Stimulated activated CD4-positive, alpha-beta T cell treated with anti-CD3 and anti-CD28 coated beads, TNF-alpha, amount 100 ng/mL, for 24 hours (primary cell): ENCODE data around the gene ALAS2.
"Not testable (repeated sequence)": the region's sequence is repeated elsewhere in the genome, so short reads cannot be mapped to it uniquely, and the experiment has no call there.

ENCODE experiments used
- DNase-seq, 3 experiments: peaks; one replicate each; pipeline ENCODE4 v3.0.0-alpha.2; 2020; ENCODE audit warnings: low read depth in 3 of 3

The ALAS2 gene, protein sequence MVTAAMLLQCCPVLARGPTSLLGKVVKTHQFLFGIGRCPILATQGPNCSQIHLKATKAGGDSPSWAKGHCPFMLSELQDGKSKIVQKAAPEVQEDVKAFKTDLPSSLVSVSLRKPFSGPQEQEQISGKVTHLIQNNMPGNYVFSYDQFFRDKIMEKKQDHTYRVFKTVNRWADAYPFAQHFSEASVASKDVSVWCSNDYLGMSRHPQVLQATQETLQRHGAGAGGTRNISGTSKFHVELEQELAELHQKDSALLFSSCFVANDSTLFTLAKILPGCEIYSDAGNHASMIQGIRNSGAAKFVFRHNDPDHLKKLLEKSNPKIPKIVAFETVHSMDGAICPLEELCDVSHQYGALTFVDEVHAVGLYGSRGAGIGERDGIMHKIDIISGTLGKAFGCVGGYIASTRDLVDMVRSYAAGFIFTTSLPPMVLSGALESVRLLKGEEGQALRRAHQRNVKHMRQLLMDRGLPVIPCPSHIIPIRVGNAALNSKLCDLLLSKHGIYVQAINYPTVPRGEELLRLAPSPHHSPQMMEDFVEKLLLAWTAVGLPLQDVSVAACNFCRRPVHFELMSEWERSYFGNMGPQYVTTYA

DNA sequence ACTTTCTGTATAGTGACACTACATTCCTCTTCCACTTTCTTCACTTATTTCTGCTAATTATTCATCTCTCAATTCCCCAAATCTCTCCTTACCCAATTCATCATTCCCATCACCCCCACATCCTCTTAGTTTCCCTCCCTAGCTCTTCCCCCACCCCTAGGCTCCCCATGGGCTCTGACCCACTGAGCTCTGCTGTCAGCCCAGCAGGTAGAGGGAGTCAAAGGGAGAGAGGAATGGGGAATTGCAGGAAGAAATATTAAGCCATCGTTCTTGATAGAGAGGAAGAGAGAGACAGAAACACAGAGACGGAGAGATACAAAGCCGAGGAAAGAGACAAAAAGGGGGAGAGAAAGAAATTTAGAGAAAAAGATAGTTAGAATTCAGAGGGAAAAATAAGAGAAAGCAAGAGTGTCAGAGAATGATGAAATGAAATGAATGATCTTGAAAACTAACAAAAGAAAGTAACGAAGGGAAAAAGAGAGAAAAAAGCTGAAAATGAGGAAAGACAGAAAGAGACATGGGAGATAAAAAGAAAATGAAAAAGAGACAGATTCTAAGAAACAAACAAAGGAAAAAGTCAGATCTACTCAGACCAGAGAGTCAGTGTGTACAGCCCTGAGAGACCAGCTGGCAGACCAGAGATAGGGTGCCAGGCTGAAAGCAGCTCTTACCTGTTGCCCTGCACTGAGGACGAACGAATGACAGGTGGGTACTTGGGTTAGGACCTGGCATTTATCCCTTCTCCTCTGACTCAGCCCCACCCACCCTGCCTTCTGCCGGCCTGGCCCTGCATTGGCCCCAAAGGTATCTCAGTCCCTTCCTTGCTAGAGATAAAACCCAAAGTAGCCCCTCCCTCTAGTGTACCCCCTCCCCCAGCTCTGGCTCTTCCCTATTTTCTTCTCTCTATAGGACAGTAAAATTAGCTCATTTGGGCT lies at the start of gene ALAS2:
ALAS2 (minus strand) TSS at position 707 of the 935 bp plus-strand sequence. CDS start 4,977 bp downstream, outside the sequence.
- DNase-seq = no peak

DNA sequence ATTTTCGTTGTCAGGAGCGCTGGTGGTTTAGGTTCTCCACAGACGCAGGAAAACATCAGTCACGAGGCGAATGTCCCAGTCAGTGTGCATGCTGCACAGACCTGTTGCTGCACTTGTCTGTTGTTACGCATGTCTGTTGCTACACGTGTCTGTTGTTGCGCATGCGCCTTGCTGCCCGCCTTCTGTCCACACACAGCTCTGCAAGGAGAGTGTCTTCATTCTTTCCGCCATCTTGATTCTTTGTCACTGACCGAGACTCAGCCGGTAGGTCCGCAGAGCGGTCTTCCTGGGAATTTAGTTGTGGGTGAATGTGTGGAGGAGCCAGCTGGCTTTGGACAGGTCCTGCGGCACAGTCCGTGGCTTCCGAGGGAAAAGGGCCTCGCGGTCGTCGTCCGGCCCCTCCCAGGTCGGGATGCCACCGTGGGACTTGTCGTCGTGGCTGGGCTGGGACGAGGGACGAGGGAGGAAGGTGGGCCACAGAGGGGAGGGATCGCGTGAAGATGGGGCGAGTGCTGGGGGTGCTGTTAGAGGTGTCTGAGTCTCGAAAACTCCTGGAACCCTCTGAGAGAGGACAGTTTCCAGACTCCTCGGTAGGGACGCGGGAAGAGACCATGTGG lies 44.2 kb upstream of the ALAS2 start, which contains the start of gene PAGE2B:
PAGE2B (plus strand) TSS at position 180 of the 617 bp plus-strand sequence. CDS start 1,012 bp downstream, outside the sequence.
- no peak for DNase-seq

DNA sequence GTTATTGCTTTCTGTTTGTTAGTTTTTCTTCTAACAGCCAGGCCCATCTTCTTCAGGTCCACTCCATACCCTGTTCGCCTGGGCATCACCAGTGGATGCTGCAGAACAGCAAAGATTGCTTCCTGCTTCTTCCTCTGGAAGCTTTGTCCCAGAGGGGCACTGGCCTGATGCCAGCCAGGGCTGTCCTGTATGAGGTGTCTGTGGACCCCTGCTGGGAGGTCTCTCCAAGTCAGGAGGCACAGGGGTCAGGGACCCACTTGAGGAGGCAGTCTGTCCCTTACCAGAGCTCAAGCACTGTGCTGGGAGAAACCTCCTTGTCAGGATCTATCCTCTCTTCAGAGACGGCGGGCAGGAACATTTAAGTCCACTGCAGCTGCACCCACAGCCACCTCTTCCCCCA lies 41.5 kb upstream of the ALAS2 start:
- DNase-seq = no peak

DNA sequence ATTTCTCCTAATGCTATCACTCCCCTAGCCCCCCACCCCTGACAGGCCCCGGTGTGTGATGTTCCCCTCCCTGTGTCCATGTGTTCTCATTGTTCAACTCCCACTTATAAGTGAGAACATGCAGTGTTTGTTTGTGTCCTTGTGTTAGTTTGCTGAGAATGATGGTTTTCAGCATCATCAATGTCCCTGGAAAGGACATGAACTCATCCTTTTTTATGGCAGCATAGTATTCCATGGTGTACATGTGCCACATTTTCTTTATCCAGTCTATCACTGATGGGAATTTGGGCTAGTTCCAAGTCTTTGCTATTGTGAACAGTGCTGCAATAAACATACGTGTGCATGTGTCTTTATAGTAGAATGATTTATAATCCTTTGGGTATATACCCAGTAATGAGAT lies 36.4 kb upstream of the ALAS2 start:
- not testable (repeated sequence) for DNase-seq

DNA sequence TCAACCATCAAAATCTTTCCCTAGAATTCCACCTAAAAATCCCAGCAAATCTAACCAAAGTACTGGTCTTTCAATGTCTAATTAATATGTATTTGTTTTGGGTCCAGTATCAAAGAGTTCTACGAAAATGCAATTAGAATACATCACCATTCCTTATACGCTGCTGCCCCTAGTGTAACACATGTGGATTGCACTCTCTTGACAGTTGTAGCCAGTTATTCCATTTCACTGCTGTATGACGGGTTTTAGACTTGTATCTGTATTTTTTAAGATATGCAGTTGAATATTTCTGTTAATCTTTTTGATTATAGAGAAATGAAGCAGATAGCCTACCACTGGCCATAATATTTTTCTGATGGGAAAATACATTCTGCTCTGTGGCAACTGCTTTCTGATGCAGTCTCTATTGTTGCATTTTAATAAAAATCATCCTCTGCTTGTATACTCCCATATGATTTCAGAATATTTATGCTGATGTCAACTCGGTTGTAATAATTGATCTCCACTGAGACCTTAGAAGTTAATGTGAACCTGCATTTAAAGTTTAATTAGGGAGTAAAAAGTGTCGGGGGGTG lies 27.0 kb upstream of the ALAS2 start:
- DNase-seq = no peak

DNA sequence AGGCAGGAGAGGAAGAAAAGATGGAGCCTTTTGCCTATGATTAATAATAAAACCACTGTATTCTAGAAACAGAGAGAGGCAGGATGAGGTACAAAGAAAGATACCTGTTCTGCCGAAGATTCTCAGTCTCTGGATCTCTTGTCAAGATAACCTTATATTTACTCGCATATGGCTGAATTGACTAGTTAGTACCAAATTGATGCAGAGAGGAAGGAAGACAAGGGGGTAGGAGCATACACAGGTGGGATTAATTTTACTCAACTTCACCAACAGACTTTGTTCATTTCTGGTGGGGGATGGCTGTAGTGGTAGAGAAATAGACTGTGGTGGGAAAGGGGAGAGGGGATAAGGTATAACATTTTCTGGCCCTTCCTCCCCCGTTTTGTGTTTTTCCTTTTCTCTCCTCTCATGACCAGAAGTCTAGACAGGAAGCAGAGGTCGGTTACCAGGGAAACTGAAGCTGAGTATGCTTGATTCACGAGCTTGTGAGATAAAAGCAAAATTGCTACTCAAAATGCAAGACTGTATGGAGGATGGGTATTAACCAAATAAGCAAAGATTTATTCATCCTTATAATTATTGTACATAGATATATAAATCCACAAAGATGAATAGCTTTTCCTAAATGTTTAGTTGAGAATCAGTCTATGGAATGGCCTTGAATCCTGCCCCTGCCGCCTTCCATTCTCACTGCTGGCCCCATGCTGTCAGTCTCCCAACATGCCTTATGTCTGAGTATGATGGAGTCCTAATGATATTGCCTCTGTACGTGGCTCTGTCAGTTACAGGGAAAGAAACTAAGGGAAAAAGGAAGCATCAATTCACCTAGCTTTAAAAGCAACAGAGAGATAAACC lies 26.3 kb upstream of the ALAS2 start:
- peak in 1 of 3 experiments; percentile 4 for DNase-seq

DNA sequence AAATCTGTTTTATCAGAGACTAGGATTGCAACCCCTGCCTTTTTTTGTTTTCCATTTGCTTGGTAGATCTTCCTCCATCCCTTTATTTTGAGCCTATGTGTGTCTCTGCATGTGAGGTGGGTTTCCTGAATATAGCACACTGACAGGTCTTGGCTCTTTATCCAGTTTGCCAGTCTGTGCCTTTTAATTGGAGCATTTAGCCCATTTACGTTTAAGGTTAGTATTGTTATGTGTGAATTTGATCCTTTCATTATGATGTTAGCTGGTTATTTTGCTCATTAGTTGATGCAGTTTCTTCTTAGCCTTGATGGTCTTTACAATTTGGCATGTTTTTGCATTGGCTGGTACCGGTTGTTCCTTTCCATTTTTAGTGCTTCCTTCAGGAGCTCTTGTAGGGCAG lies 19.8 kb upstream of the ALAS2 start:
- not testable (repeated sequence) for DNase-seq

DNA sequence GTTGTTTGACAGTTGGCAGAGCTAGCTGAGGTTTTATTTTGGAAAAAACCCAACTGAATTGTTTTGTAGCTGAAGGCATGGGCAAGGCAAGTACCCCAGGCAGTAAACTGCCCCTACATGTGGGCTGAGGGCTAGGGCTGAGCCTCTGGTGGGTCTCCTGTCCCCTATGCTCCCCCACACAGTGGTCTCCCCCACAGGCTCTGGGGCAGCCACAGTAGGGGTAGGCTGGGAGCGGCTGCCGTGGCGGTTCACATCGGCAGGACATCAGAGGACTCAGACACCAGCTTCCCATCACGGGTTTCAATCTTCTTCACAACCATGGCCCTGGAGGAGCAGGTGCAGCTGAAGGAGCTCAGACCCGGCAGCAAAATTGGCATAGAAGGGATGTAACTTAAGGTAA lies 10.7 kb upstream of the ALAS2 start:
- DNase-seq = no peak

DNA sequence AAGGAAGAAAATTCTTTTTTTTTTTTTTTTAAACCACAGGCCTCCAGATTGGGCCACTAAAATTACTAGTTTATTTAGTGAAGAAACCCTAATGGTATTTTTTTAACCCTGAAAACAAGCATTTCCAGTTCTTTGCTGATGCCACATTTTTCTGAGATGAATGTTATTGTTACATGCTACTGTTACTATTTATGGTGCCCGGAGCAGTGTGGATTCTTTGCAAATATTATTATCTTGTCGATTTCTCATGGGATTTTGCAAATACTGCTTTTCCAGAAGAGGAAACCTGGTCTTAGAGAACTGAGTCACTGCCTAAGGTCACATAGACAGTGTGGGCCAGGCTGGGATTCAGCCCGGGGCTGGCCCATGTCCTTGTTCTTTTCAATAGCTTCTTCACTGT lies 8.7 kb upstream of the ALAS2 start:
- DNase-seq = no peak

DNA sequence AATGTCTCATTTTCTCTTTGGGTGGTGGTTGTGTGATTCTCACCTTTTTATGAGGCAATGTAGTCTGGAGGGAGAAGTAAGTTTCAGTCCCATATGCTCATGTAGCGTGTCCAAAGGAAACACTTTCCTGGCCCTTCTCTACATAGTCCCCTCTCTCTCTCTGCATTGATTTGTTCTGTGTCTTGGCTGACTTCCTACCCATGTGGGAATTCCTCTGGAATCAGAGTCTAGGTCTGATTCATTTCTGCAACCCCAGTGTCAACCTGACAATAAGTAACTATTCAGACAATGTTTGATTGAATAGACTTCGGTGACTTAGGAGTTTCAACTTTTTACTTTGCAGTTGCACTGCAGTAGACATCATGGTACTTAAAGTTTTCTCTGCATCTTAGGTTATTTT lies 2.7 kb upstream of the ALAS2 start:
- no peak for DNase-seq

DNA sequence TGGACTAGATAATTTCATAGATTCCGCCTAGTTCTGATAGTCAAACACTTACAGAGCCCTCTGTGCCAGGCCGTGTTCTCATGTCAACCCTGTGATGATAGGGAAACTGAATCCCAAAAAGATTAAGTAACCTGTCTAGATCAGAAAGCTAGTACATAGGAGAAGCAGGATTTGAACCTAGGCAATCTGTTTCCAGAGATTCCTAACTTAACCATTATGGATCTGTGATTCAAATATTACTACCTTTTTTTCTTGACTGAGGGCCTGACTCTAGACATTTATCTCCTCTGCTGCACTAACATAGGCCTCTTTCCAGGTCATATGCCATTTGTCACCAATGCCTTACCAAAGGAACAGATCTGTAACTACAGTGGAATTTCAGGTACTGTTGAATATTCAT lies 1.5 kb downstream of the ALAS2 start:
- no peak for DNase-seq

DNA sequence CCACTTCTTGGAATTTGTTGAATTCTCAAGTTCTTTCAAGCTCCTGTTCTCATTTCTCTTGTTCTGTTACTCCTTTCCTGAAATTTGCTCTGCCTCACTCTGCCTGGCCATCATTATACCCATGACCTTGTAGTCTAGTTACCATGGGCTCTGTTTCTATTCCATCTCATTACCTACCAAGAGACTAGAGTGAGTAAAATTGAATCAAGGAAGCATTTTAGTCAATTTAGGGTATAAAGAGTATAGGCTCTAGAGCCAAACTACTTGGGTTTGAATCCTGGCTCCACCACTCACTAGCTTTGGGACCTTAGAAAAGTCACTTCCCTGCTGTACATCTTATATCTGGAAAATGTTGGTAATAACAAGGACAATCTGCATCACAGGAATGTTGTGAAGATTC lies 2.2 kb downstream of the ALAS2 start:
- DNase-seq = no peak

DNA sequence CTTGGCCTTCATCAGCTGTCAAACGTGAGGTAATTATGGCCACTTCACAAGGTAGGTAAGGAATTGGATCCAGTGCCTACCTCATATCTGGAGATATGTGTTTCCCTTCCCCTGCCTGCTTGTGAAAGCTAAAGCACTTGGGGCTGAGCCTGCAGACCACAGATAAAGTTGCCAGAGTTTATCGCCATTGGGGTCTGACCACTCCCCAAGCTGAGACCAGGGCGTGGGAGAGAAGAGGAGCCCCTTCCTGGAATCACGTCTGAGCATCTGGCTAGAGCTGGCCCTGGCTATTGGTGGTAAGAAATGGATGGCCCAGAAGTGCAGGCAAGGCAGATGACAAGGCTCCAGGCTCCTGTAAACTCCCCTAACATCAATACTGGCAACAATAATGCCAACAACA lies 2.7 kb downstream of the ALAS2 start:
- DNase-seq = no peak

DNA sequence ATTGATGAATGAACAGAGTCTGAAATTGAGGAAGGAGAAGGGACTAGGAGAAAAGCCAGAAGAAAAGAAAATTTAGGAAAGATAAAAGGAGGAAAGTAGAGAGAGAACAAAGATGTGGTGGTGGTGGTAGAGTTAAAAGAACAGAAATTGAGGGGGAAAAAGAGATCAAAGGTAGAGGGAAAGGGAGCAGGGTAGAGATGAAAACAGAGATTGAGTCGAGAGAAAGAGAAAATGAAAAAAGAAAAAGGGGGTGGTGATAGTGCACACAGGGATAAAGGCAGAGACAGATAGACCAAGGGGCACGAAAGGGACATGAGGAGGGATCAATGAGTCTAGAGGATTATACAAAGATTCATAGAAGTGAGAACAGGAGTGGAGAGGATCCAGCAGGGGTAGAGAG lies 3.9 kb downstream of the ALAS2 start:
- no peak for DNase-seq

DNA sequence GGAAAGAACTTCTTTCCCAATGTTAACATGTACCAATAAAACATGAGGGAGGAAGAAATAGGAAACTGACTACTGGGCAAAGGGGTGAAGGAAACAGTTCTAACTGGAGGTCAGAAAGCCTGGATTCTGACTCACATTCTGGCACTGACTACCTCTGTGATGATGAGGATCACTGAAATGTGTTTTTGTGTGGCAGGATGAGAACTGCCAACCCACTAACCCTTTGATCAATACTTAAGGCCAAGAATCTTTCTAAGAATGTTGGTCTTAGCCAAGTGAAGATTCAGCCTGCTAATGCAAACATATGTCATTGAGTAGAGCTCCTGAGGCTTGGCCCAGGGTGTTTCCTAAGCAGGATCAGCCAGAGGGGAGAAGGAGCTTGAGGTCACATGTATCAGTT lies 4.6 kb downstream of the ALAS2 start:
- no peak for DNase-seq

DNA sequence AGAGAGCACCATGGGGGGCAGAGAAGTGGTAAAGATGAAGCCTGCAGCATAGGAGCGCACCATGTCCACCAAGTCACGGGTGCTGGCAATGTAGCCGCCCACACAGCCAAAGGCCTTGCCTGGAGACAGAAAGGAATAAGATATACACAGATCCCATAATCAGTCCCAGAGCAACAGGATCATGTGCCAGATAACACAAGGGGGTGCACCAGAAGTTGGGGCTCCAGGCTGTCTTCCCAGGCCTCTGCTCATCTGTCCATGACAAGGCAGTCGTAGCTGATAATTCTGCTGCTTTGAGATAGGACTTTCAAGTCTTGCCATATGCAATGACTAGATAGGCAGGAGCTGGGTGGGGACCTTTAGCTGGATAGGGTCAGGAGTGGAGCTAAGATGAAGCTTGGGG lies 15.9 kb downstream of the ALAS2 start:
- DNase-seq = no peak

DNA sequence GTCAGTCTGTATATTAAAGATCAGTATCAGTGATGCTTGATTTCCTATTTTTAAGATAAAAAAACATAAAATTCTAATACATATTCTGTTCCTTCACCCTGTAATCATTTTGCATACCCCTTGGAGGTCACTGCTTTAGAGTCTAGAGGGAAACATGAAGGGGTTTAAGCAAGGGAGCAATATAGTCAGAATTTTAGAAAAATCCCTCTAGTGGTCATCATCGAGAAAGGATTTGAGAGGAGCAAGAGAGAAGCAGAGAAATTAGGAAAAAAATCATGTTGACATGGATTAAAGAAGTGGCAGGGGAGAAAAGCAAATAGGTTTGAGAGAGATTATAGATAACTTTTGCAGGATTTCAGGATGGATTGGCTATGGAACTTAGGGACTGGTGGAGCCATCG lies 19.5 kb downstream of the ALAS2 start:
- DNase-seq = no peak

DNA sequence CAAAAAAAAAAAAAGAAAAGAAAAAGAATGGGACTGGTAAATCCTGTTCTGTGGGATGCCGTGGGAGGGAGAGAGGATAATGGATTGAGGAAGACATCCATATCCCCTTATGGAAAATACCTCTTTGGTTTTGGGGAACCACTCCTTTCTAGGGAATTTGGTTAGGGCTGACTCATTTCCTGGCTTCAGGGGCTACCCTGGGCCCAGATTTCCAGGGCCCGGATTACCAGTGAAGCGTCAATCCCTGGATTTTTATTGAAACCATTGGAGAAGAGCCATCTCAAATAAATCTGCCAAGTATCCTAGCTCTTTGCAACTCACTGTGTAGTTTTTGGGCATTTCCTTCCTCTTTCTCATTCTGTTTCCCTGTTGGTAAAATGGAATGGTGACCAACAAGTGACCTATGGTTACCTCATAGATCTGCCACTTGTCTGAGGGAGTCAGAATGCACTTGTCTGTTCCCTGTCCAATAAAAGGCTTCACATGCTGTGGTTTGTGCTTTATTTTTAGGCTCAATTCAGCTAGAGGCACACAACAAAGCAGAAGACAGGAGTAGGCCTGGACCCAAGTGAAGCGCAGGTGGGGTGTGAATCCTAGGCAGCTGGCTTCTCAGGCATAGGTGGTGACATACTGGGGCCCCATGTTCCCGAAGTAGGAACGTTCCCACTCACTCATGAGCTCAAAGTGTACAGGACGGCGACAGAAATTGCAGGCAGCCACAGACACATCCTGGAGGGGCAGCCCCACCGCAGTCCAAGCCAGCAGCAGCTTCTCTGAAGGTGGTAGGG lies 22.0 kb downstream of the ALAS2 start:
- DNase-seq = peak in 1 of 3 experiments; percentile 14

DNA sequence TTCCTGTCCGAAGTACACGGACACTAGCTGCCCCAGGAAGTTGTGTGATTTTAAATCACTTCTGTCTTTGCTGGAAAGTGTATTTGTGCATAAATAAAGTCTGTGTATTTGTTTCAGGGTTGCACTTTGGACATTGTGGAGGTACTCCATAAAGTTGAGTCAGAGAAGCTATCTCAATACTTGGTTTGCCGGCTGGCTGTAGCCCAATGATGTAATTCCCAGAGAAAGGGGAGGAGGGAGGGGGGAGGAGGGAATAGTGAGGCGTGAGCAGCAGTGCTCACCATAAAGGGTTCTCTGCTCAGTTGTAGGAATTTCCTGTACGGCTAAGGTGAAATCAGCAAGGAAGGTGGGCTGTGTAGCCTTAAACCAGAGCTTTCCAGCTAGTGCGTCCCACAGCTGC lies 23.1 kb downstream of the ALAS2 start:
- no peak for DNase-seq
